ENCODE results near the gene SPTBN5.

- TF ChIP-seq CTCF (IDR thresholded peaks at IDR 0.05) (no peak), POLR2A (IDR thresholded peaks at IDR 0.05) (no peak)
Observed at GRCh38 chr15:41933326-41933725, 39.5 kb upstream of the SPTBN5 start.

All from testis (tissue), 2 donors.